ENCODE data around the gene ZBTB7C. TPM values are rescaled to one million over a fixed set of nuclear protein-coding genes. Genes with fewer than 3 reads are reported as not detected.

Gene ZBTB7C
- total RNA-seq, 6 experiments from 2014 or later = not detected

DNA sequence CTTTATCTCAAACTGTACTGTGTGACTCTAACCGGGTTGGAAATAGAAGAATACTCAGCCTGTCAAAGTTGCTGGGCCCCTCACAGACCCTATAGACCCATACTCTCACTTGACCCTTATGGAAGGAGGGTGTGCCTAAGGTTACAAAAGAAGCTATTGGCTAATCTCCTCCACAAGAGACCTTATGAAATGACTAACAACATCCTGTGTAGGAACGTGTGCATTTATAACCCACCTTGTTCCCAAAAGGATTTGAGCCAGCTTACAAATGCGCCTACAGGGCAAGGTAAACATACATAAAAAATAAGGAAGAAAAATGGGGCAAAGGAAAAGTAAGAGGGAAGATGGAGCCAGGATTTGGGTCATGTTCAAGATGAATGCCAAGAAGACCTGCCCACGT is 253.3 kb downstream of the ZBTB7C start:
- Mint-ChIP-seq H3K27ac (no peak overlapping the region), H3K4me1 (ENCODE audit: low read depth) (peaks cover 15% of the 10 kb centered on the region), H3K4me3 (no peak overlapping the region), H3K9me3 (no peaks in the 10 kb centered on the region), H3K36me3 (ENCODE audit: low read depth) (no peaks in the 10 kb centered on the region), H3K27me3 (ENCODE audit: insufficient read depth) (peaks cover 11% of the 10 kb centered on the region)
- TF ChIP-seq, protein P1, sequence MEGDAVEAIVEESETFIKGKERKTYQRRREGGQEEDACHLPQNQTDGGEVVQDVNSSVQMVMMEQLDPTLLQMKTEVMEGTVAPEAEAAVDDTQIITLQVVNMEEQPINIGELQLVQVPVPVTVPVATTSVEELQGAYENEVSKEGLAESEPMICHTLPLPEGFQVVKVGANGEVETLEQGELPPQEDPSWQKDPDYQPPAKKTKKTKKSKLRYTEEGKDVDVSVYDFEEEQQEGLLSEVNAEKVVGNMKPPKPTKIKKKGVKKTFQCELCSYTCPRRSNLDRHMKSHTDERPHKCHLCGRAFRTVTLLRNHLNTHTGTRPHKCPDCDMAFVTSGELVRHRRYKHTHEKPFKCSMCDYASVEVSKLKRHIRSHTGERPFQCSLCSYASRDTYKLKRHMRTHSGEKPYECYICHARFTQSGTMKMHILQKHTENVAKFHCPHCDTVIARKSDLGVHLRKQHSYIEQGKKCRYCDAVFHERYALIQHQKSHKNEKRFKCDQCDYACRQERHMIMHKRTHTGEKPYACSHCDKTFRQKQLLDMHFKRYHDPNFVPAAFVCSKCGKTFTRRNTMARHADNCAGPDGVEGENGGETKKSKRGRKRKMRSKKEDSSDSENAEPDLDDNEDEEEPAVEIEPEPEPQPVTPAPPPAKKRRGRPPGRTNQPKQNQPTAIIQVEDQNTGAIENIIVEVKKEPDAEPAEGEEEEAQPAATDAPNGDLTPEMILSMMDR (IDR thresholded peaks at IDR 0.05) = no peak
- no peak for DNase-seq

DNA sequence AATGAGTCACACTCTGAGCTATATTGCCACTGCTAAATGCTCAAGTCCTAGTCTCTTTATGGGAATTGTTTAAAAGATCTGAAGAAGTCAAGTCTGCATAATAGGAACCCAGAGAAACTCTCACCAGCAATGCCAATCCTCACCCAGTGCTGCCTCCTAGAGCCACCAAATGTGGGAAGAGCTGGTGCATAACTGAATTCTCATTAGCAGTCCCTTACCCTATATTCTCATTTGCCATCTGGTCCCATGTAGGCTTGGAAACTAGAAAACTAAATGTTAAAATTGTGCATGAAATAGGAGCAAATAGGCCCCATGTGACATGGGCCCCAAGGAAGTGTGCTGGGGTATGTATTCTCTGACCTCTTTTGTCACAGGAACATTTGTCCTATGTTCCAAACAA is 254.4 kb downstream of the ZBTB7C start:
- H3K9me3 Mint-ChIP-seq = no peaks in the 10 kb centered on the region
- H3K4me1 Mint-ChIP-seq (ENCODE audit: low read depth) = peaks cover 15% of the 10 kb centered on the region
- H3K27me3 Mint-ChIP-seq (ENCODE audit: insufficient read depth) = peaks cover 11% of the 10 kb centered on the region
- TF ChIP-seq, protein P1 (IDR thresholded peaks at IDR 0.05) = no peak
- no peak overlapping the region for H3K27ac Mint-ChIP-seq
- H3K36me3 Mint-ChIP-seq (ENCODE audit: low read depth) = no peaks in the 10 kb centered on the region
- DNase-seq = no peak
- H3K4me3 Mint-ChIP-seq = no peak overlapping the region

DNA sequence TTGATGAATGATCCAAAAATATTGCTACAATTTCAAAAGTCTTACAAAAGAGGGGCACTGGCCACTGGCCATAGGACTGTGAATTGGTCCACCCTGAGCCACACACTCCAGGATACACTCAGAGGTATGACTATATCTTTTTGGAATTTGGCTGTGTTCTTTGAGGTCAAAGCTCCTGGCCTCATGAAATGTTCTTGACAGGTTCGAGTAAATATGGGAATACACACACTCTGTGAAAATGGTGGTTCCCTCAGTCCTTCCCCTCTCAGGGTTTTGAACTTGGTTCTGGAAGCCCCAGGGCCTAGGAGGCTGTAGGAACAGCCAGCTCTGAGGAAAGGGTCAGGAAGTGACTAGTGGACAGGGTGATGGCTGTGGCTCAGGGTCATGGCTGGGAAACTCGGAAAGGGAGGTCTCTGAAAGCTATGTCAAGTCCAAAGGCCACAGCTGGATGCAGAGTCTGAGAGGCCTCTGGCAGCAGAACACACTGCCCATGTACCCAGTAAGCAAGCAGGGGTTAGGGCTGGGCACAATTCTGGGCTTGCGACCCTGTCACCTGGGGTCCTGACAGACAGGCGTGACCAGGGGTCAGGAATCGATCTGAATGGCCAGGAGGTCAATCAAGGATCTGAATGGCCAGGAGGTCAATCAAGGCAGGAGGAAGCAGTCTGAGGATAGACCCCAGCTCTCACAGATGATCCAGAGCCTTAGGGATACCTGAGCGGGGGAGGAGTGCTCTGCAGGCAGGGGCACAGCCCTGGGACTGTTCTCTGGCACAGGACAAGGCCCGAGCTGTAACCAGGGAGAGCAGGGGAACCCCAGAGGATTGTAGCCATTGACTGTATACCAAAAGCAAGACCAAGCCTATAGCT is 255.3 kb downstream of the ZBTB7C start:
- H3K27ac Mint-ChIP-seq = no peak overlapping the region
- TF ChIP-seq, protein P1 (IDR thresholded peaks at IDR 0.05) = no peak
- peaks cover 16% of the 10 kb centered on the region for H3K27me3 Mint-ChIP-seq (ENCODE audit: insufficient read depth)
- no peaks in the 10 kb centered on the region for H3K36me3 Mint-ChIP-seq (ENCODE audit: low read depth)
- peaks cover 15% of the 10 kb centered on the region for H3K4me1 Mint-ChIP-seq (ENCODE audit: low read depth)
- peak; percentile 41 for DNase-seq
- no peaks in the 10 kb centered on the region for H3K9me3 Mint-ChIP-seq
- H3K4me3 Mint-ChIP-seq = no peak overlapping the region

DNA sequence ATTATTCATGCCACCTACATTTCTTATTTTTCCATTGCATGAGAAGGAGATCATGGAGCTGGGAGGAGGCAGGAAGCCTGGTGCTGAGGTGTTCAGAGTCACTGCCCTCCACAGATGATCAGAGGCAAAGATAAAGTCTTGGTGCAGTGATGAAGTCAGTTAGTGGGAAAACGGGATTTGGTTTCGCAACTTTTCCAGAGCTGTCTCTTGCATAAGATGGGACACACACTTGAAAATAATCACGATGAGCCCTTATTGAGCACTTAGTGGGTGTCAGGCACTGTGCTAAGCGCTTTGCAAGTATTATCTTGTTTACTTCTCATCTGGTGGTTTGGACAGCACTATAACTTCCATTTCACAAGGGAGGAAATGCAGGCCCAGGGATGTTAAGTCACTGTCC is 256.6 kb downstream of the ZBTB7C start:
- H3K27me3 Mint-ChIP-seq (ENCODE audit: insufficient read depth) = peaks cover 13% of the 10 kb centered on the region
- TF ChIP-seq, protein P1 (IDR thresholded peaks at IDR 0.05) = no peak
- H3K4me1 Mint-ChIP-seq (ENCODE audit: low read depth) = peaks cover 15% of the 10 kb centered on the region
- no peak overlapping the region for H3K4me3 Mint-ChIP-seq
- peak; percentile 17 for DNase-seq
- no peaks in the 10 kb centered on the region for H3K36me3 Mint-ChIP-seq (ENCODE audit: low read depth)
- no peak overlapping the region for H3K27ac Mint-ChIP-seq
- H3K9me3 Mint-ChIP-seq = no peaks in the 10 kb centered on the region

DNA sequence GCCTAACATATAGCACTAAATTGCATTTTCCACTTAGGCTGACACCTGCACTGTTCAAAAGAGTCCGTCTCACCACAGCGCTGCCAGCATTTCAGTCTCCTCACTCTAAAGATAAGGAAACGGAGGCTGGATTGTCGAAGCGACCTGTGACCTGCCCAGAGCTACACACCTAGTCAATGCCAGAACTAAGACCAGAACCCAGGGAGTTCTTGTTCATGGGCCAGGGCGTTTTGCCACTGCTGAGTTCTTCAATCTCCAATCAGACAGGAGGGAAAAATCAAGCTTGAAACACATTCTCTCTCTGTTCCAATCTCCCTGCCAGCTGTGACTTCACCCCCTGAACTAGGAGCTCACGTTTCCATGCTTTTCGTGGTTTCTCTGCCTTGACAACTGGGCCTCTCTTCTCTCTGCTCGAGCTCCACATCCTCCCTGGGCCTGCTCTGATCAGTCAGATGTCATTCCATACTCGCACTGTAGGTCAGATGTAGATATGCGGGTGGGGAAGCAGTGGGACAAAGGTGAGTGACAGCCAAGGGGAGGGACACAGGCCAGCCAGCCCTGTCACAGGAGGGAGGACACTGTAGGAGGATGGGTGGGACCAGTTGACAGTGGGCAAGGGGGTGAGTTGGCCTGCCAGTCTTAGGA is 257.6 kb downstream of the ZBTB7C start:
- H3K4me3 Mint-ChIP-seq = no peak overlapping the region
- H3K36me3 Mint-ChIP-seq (ENCODE audit: low read depth) = no peaks in the 10 kb centered on the region
- peaks cover 15% of the 10 kb centered on the region for H3K4me1 Mint-ChIP-seq (ENCODE audit: low read depth)
- no peak for DNase-seq
- TF ChIP-seq, protein P1 (IDR thresholded peaks at IDR 0.05) = no peak
- no peak overlapping the region for H3K27ac Mint-ChIP-seq
- no peaks in the 10 kb centered on the region for H3K9me3 Mint-ChIP-seq
- H3K27me3 Mint-ChIP-seq (ENCODE audit: insufficient read depth) = peaks cover 9% of the 10 kb centered on the region; the same call in 1 of the 2 replicates

Data from HFFc6 (cell line).